ENCODE measurements around the gene MEP1A.

DNA sequence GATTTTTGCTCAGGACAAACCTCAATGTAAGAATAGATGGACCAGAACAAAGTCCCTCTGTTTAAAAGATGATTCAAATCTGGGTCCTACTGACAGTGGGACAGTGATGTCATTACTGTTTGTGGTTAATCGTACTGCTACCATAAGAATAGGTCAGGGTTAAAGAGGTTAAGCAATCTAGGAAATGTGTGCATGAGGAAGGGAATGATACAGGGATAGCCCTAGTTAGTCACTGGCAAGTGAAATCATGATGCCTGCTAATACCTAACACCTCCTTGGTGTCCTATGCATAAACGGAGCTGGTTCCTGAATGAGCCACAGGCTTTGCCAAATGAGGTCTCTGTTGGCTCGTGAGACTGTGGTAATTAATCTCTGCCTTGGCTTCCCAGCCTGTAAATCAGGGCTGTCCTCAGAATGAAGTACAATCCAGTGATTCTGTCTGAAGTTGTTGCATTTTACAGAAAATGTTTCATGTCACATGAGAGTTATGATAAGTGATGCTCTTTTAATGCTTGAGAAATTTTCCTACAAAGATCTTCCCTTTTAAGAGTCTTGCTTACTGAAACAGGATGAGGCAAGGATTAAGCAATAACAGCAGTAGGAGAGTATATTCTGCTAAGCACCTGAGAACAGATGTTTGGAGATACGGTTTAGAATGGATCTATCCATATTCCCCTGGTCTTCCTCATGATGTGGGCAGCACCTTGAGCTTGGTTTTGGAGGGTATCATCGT is 3.8 kb downstream of the MEP1A start:
- TF ChIP-seq ZNF274 (IDR thresholded peaks at IDR 0.05; ENCODE audit: low read depth, low read length) (no peak), YY1 (IDR thresholded peaks at IDR 0.05; ENCODE audit: insufficient read depth, insufficient read length) (no peak)

Measured in NT2/D1 (cell line).